Ishikawa (cell line): ENCODE data around the gene MAFF.

Experiments used
- CEBPB ChIP-seq: IDR thresholded peaks from 2 replicates; pipeline ENCODE4 v1.6.1; 2012
- CREB1 ChIP-seq: IDR thresholded peaks from 2 replicates; pipeline ENCODE4 v1.6.1; 2012; ENCODE audit warnings: low read depth
- EGR1 ChIP-seq: IDR thresholded peaks from 2 replicates; pipeline ENCODE4 v1.6.1; 2012
- EP300 ChIP-seq: IDR thresholded peaks from 2 replicates; pipeline ENCODE4 v1.6.1; 2012; ENCODE audit warnings: borderline replicate concordance
- FOXM1 ChIP-seq: IDR thresholded peaks from 2 replicates; pipeline ENCODE4 v1.6.1; 2012; ENCODE audit warnings: low read depth, borderline replicate concordance
- MAX ChIP-seq: IDR thresholded peaks from 2 replicates; pipeline ENCODE4 v1.6.1; 2012
- NFIC ChIP-seq: IDR thresholded peaks from 2 replicates; pipeline ENCODE4 v1.6.1; 2012
- RAD21 ChIP-seq: IDR thresholded peaks from 2 replicates; pipeline ENCODE4 v1.6.1; 2012; ENCODE audit warnings: low read depth
- REST ChIP-seq: IDR thresholded peaks from 2 replicates; pipeline ENCODE4 v1.6.1; 2012; ENCODE audit warnings: low read depth, mild to moderate bottlenecking
- TAF1 ChIP-seq: IDR thresholded peaks from 2 replicates; pipeline ENCODE4 v1.6.1; 2012; ENCODE audit warnings: low read depth, mild to moderate bottlenecking
- TCF12 ChIP-seq: IDR thresholded peaks from 2 replicates; pipeline ENCODE4 v1.6.1; 2012; ENCODE audit warnings: low read depth
- TEAD4 ChIP-seq: IDR thresholded peaks from 2 replicates; pipeline ENCODE4 v1.6.1; 2012
- USF1 ChIP-seq: IDR thresholded peaks from 2 replicates; pipeline ENCODE4 v1.6.1; 2012
- YY1 ChIP-seq: IDR thresholded peaks from 2 replicates; pipeline ENCODE4 v1.6.1; 2012; ENCODE audit warnings: low read depth
- ZBTB7A ChIP-seq: IDR thresholded peaks from 2 replicates; pipeline ENCODE4 v1.6.1; 2012; ENCODE audit warnings: low read depth

The MAFF gene

GRCh38 chr22:38163844-38164550 lies 37.8 kb upstream of the MAFF start:
- no peak for TF ChIP-seq TCF12
- TF ChIP-seq TEAD4, result no peak
- TF ChIP-seq NFIC, result no peak
- TF ChIP-seq FOXM1, result no peak
- no peak for TF ChIP-seq TAF1
- no peak for TF ChIP-seq EGR1
- TF ChIP-seq REST, result no peak
- no peak for TF ChIP-seq RAD21
- TF ChIP-seq EP300, result no peak
- TF ChIP-seq CEBPB, result no peak

GRCh38 chr22:38164551-38164918 lies 37.3 kb upstream of the MAFF start:
- TF ChIP-seq USF1 (no peak), CREB1 (no peak), CEBPB (no peak), YY1 (no peak), EGR1 (no peak), RAD21 (no peak), TEAD4 (no peak), TCF12 (no peak), EP300 (no peak)

GRCh38 chr22:38165922-38166593 lies 35.7 kb upstream of the MAFF start:
- TF ChIP-seq USF1, result peak; percentile 77
- no peak for TF ChIP-seq YY1

- no peak for TF ChIP-seq RAD21
- no peak for TF ChIP-seq NFIC
These were observed 33.8 kb upstream of the MAFF start for GRCh38 chr22:38167988-38168407.

- TF ChIP-seq FOXM1, result no peak
These were observed 32.7 kb upstream of the MAFF start for GRCh38 chr22:38169116-38169515.

GRCh38 chr22:38170469-38170868 lies 31.3 kb upstream of the MAFF start:
- TF ChIP-seq ZBTB7A (no peak), USF1 (no peak), TEAD4 (no peak)

- TF ChIP-seq TCF12, result no peak
- no peak for TF ChIP-seq ZBTB7A
- no peak for TF ChIP-seq RAD21
- no peak for TF ChIP-seq REST
- TF ChIP-seq USF1, result no peak
- TF ChIP-seq TAF1, result no peak
- no peak for TF ChIP-seq NFIC
- TF ChIP-seq EP300, result no peak
- TF ChIP-seq CREB1, result no peak
- TF ChIP-seq MAX, result no peak
- no peak for TF ChIP-seq FOXM1
These were observed 29.6 kb upstream of the MAFF start for GRCh38 chr22:38171927-38172831.
